Measurements from ENCODE around the gene PSMD1.

DNA sequence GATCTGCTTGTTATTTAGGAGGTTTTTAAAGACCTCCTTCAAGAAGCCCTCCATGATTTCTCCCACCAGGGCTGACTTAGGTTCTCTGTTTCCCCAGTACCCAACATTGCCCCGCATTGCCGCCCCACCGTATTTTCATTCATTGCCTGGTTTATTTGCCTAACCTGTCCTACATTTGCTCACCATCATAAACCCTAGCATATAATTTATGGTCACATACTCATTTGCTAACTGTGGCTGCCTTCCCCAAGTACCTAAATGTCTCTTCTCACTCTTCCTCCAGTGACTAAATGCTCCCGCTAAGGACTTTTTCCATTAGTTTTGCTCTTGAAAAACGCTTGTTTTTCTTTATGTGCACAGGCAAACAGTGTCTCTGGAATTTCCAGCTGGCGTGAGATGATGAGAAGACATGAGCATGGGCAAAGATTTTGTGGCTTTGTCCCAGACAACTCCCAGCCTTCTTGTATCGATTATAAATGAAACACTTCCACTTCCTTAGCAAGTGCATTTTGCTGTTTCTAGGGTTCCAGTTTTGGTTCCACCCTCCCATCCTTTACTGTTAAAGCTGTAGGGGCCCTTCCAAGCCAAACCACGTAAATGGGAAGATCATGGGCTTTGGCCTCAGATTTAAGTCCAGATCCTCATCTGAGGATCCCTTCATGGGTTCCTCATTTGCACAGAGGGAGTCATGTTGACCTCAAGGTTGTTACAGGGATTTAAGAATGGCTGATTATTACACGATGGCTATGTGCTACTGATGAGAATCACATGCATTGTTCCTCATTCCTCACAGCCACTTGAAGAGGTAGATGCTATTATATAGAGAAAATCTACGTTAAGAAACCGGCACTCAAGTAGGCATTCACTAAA is 120.7 kb downstream of the PSMD1 start:
- TF ChIP-seq, protein P1, sequence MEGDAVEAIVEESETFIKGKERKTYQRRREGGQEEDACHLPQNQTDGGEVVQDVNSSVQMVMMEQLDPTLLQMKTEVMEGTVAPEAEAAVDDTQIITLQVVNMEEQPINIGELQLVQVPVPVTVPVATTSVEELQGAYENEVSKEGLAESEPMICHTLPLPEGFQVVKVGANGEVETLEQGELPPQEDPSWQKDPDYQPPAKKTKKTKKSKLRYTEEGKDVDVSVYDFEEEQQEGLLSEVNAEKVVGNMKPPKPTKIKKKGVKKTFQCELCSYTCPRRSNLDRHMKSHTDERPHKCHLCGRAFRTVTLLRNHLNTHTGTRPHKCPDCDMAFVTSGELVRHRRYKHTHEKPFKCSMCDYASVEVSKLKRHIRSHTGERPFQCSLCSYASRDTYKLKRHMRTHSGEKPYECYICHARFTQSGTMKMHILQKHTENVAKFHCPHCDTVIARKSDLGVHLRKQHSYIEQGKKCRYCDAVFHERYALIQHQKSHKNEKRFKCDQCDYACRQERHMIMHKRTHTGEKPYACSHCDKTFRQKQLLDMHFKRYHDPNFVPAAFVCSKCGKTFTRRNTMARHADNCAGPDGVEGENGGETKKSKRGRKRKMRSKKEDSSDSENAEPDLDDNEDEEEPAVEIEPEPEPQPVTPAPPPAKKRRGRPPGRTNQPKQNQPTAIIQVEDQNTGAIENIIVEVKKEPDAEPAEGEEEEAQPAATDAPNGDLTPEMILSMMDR (IDR thresholded peaks at IDR 0.05) = no peak
- TF ChIP-seq EZH2 (IDR thresholded peaks at IDR 0.05) = no peak
- no peak for TF ChIP-seq EZH2phosphoT487 (IDR thresholded peaks at IDR 0.05)

Data from neural progenitor cell (in vitro differentiated cells).